ENCODE results near the gene TSPAN9. TPM values are rescaled to one million over a fixed set of nuclear protein-coding genes. Genes with fewer than 3 reads are reported as not detected.

TSPAN9 gene
- total RNA-seq, 1 donor from 2014 or later, result 17.7 TPM

- no peak for TF ChIP-seq CTCF (IDR thresholded peaks at IDR 0.05; ENCODE audit: insufficient read depth, low read length, poor library complexity, severe bottlenecking)
These were observed 9.6 kb downstream of the TSPAN9 start for GRCh38 chr12:3086729-3087323.

GRCh38 chr12:3087758-3088650 is 10.8 kb downstream of the TSPAN9 start:
- Histone ChIP-seq H3K4me3 (ENCODE audit: low read depth, low read length) (no peak overlapping the region), H3K27me3 (ENCODE audit: control insufficient read depth, insufficient read depth, low read length) (no peaks in the 10 kb centered on the region), H3K36me3 (ENCODE audit: control insufficient read depth, insufficient read depth, low read length) (peaks cover 2% of the 10 kb centered on the region)
- DNase-seq (ENCODE audit: low read depth), result no peak
- no peak for TF ChIP-seq CTCF (IDR thresholded peaks at IDR 0.05; ENCODE audit: insufficient read depth, low read length, poor library complexity, severe bottlenecking)

More at GRCh38 chr12:3086729-3087323, 9.6 kb downstream of the TSPAN9 start:
- no peaks in the 10 kb centered on the region for H3K27me3 ChIP-seq (ENCODE audit: control insufficient read depth, insufficient read depth, low read length)
- no peak overlapping the region for H3K4me3 ChIP-seq (ENCODE audit: low read depth, low read length)
- no peak for DNase-seq (ENCODE audit: low read depth)
- peaks cover 2% of the 10 kb centered on the region for H3K36me3 ChIP-seq (ENCODE audit: control insufficient read depth, insufficient read depth, low read length)

GRCh38 chr12:3089588-3089987 is 12.4 kb downstream of the TSPAN9 start:
- H3K36me3 ChIP-seq (ENCODE audit: control insufficient read depth, insufficient read depth, low read length), result peaks cover 2% of the 10 kb centered on the region
- no peak overlapping the region for H3K4me3 ChIP-seq (ENCODE audit: low read depth, low read length)
- H3K27me3 ChIP-seq (ENCODE audit: control insufficient read depth, insufficient read depth, low read length), result no peaks in the 10 kb centered on the region
- no peak for DNase-seq (ENCODE audit: low read depth)
- TF ChIP-seq CTCF (IDR thresholded peaks at IDR 0.05; ENCODE audit: insufficient read depth, low read length, poor library complexity, severe bottlenecking), result no peak

- H3K36me3 ChIP-seq (ENCODE audit: control insufficient read depth, insufficient read depth, low read length), result peaks cover 2% of the 10 kb centered on the region
- no peak for DNase-seq (ENCODE audit: low read depth)
- TF ChIP-seq CTCF (IDR thresholded peaks at IDR 0.05; ENCODE audit: insufficient read depth, low read length, poor library complexity, severe bottlenecking), result no peak
- H3K4me3 ChIP-seq (ENCODE audit: low read depth, low read length), result no peak overlapping the region
- no peaks in the 10 kb centered on the region for H3K27me3 ChIP-seq (ENCODE audit: control insufficient read depth, insufficient read depth, low read length)
These were observed 13.3 kb downstream of the TSPAN9 start for GRCh38 chr12:3090240-3091037.

- DNase-seq (ENCODE audit: low read depth), result no peak
- Histone ChIP-seq H3K36me3 (ENCODE audit: control insufficient read depth, insufficient read depth, low read length) (peaks cover 2% of the 10 kb centered on the region), H3K27me3 (ENCODE audit: control insufficient read depth, insufficient read depth, low read length) (no peaks in the 10 kb centered on the region), H3K4me3 (ENCODE audit: low read depth, low read length) (no peak overlapping the region)
- no peak for TF ChIP-seq CTCF (IDR thresholded peaks at IDR 0.05; ENCODE audit: insufficient read depth, low read length, poor library complexity, severe bottlenecking)
These were observed 13.8 kb downstream of the TSPAN9 start for GRCh38 chr12:3091038-3091319.

All from kidney epithelial cell (primary cell).